Gastrocnemius medialis (tissue), 4 donors: ENCODE data around the gene UGT1A10. TPM values are rescaled to one million over a fixed set of nuclear protein-coding genes. Genes with fewer than 3 reads are reported as not detected.

ENCODE experiments used
- ATAC-seq, 2 donors: fragments of 150-250 bp; one replicate each; pipeline ENCODE4 v1.9.1; 2016
- DNase-seq, 2 donors: peaks; one replicate each; pipeline ENCODE4 v3.0.0-alpha.2; 2019
- H3K27ac ChIP-seq, 4 donors: fragments of 200-600 bp; sonication (generic); 1 replicate in 1 of 4; 2 replicates in 3 of 4; pipeline ENCODE4 v1.5.1; 2016 to 2018; ENCODE audit warnings: mild to moderate bottlenecking in 2 of 4, moderate library complexity in 1 of 4
- H3K27me3 ChIP-seq, 3 donors: fragments of 200-600 bp; sonication (generic) in 2 of 3; 1 replicate in 1 of 3; 2 replicates in 2 of 3; pipeline versions ENCODE4 v1.5.1 to v1.6.0; 2016 to 2019; ENCODE audit warnings: mild to moderate bottlenecking in 1 of 3, moderate library complexity in 1 of 3
- H3K36me3 ChIP-seq, 2 donors: fragments of 200-600 bp; sonication (generic) in 1 of 2; one replicate each; pipeline ENCODE4 v1.5.1; 2017 to 2018
- H3K4me1 ChIP-seq, 2 donors: fragments of 200-600 bp; sonication (generic) in 1 of 2; one replicate each; pipeline ENCODE4 v1.5.1; 2016 to 2017; ENCODE audit warnings: mild to moderate bottlenecking in 2 of 2
- H3K4me3 ChIP-seq, 4 donors: fragments of 200-600 bp; sonication (generic) in 3 of 4; 1 replicate in 1 of 4; 2 replicates in 3 of 4; pipeline ENCODE4 v1.5.1; 2016 to 2019; ENCODE audit warnings: mild to moderate bottlenecking in 2 of 4
- H3K9me3 ChIP-seq, 3 donors: fragments of 200-600 bp; sonication (generic) in 2 of 3; 1 replicate in 1 of 3; 2 replicates in 2 of 3; pipeline ENCODE4 v1.5.1; 2016 to 2019
- POLR2A ChIP-seq, 2 donors: fragments of 450-650 bp; IDR thresholded peaks; one replicate each; pipeline ENCODE4 v1.6.1; 2017; ENCODE audit warnings: antibody characterized with exemption in 2 of 2, mild to moderate bottlenecking in 2 of 2, moderate library complexity in 2 of 2
- in situ Hi-C, 4 donors: fragments of 200-750 bp; cut with MboI; loops; one replicate each; pipeline versions ENCODE4 v1.15.0 to v1.8.0; 2017; ENCODE audit warnings: low sequenced_read_pairs in 4 of 4
- intact Hi-C: fragments of 100-400 bp; cut with DNase I; formaldehyde crosslinking; loops from one replicate; pipeline ENCODE4 v1.15.1; 2023; ENCODE audit warnings: low total_unique reads
- total RNA-seq, 4 donors: library from RNA; depleted of rRNA; stranded (reverse); fragments of >200 nt; gene quantifications; one replicate each; pipeline versions ENCODE4 v1.1.0 to v1.2.3, GENCODE V29; 2016
- TF ChIP-seq, protein P1 (sequence below), 5 experiments: fragments of 450-650 bp in 3 of 5; fragments of 200-600 bp in 2 of 5; sonication (generic) in 2 of 5; IDR thresholded peaks in 4 of 5; conservative IDR thresholded peaks in 1 of 5; 1 replicate in 4 of 5; 2 replicates in 1 of 5; pipeline ENCODE4 v1.5.1; 2016 to 2019; ENCODE audit warnings: antibody characterized with exemption in 5 of 5, mild to moderate bottlenecking in 3 of 5, moderate library complexity in 3 of 5

Gene UGT1A10
- total RNA-seq, 4 donors from 2014 or later = 0.12 TPM; not detected in 3

DNA sequence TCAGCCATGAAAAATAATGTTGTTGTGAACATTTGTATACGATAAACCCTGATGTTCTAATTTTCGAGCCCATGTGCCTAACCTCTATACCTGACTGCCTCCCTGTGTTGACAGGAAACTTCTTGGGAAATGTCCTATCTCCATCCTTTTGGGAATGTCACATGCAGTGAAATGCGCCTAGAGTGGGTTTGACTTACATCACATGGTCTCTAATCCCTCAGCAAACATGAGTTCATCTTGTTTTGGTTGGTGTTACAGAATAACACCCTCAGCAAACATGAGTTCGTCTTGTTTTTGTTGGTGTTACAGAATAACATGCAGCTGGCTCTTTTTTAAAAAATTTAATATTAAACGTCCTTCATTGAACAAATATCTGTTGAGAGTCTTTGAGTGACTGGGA lies 52.1 kb downstream of the UGT1A10 start:
- no peaks in the 10 kb centered on the region for H3K4me1 ChIP-seq
- intact Hi-C loops (no loop called here), in situ Hi-C loops (no loop called here)
- DNase-seq = no peak
- no peaks in the 10 kb centered on the region for H3K9me3 ChIP-seq
- H3K27me3 ChIP-seq = no peaks in the 10 kb centered on the region
- no peak for ATAC-seq
- no peak overlapping the region for H3K4me3 ChIP-seq
- no peak for TF ChIP-seq POLR2A (IDR thresholded peaks at IDR 0.05)
- TF ChIP-seq, protein P1, sequence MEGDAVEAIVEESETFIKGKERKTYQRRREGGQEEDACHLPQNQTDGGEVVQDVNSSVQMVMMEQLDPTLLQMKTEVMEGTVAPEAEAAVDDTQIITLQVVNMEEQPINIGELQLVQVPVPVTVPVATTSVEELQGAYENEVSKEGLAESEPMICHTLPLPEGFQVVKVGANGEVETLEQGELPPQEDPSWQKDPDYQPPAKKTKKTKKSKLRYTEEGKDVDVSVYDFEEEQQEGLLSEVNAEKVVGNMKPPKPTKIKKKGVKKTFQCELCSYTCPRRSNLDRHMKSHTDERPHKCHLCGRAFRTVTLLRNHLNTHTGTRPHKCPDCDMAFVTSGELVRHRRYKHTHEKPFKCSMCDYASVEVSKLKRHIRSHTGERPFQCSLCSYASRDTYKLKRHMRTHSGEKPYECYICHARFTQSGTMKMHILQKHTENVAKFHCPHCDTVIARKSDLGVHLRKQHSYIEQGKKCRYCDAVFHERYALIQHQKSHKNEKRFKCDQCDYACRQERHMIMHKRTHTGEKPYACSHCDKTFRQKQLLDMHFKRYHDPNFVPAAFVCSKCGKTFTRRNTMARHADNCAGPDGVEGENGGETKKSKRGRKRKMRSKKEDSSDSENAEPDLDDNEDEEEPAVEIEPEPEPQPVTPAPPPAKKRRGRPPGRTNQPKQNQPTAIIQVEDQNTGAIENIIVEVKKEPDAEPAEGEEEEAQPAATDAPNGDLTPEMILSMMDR (IDR thresholded peaks at IDR 0.05 in 4 of 5, conservative IDR thresholded peaks at IDR 0.05 in 1 of 5) = no peak
- H3K27ac ChIP-seq = no peak overlapping the region
- no peaks in the 10 kb centered on the region for H3K36me3 ChIP-seq

DNA sequence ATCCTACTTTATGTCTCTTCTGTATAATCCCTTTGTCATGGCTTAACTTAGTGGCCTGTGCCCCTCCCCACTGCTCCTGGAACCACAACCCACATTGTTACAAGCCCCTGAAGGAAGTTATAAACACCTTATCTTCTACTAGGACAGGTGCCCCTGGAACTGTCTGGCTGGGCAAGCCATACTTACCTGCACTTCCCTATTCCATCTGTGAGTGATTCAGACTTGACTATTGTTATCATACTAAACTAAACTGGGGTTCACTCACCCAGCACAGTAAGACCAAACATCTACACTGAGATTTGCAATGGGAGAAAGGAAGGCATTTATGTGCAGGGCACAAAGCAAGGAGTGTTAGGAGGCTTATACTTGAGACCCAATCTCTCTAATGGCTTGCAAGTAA lies 52.8 kb downstream of the UGT1A10 start:
- TF ChIP-seq, protein P1 (IDR thresholded peaks at IDR 0.05 in 4 of 5, conservative IDR thresholded peaks at IDR 0.05 in 1 of 5) = no peak
- TF ChIP-seq POLR2A (IDR thresholded peaks at IDR 0.05) = no peak
- Histone ChIP-seq H3K4me1 (no peaks in the 10 kb centered on the region), H3K9me3 (no peaks in the 10 kb centered on the region), H3K27ac (no peak overlapping the region), H3K4me3 (no peak overlapping the region), H3K27me3 (no peaks in the 10 kb centered on the region), H3K36me3 (no peaks in the 10 kb centered on the region)
- DNase-seq (no peak), ATAC-seq (no peak)
- in situ Hi-C loops (no loop called here), intact Hi-C loops (no loop called here)

DNA sequence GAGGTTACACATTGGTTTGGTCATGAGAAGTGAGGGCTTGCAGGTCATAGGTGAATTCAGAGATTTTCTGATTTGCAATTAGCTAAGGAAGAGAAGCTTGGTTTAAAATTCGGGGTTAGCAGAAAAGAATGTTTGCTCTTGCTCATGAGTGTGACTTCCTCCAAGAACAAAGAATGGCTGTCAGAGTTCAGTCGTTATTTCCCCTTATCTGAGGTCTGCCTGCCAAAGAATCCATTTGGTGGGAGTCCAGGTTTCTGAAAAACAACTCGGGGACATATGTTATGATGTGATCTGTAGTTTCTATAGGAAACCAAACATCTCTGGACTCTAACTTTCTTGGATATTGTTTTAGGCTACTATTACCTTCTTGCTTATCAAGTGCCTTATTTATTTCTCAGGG lies 53.3 kb downstream of the UGT1A10 start:
- ATAC-seq = no peak
- in situ Hi-C loops (no loop called here), intact Hi-C loops (no loop called here)
- Histone ChIP-seq H3K27ac (no peak overlapping the region), H3K27me3 (no peaks in the 10 kb centered on the region), H3K4me1 (no peaks in the 10 kb centered on the region), H3K9me3 (no peaks in the 10 kb centered on the region), H3K36me3 (no peaks in the 10 kb centered on the region), H3K4me3 (no peak overlapping the region)
- no peak for TF ChIP-seq POLR2A (IDR thresholded peaks at IDR 0.05)
- TF ChIP-seq, protein P1 (IDR thresholded peaks at IDR 0.05 in 4 of 5, conservative IDR thresholded peaks at IDR 0.05 in 1 of 5) = no peak
- no peak for DNase-seq

DNA sequence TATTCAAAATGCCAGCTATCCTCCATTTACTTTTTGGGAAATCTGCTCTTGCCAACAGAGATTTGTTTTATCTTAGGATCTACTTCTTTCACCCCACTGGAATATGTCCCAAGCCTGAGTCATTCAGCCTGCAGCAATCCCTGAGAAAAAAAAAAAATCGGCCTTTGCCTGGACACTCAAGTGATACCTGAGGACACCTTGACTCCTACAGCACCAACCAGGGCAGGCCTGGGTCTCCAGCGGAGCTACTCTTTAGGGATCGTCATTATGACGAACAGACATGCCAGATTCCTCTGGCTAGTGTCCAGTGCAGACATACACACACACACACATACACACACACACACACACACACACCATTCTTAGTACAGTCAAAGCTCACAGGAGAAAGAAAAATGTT lies 54.2 kb downstream of the UGT1A10 start:
- intact Hi-C loops (no loop called here), in situ Hi-C loops (no loop called here)
- Histone ChIP-seq H3K4me3 (no peak overlapping the region), H3K36me3 (no peaks in the 10 kb centered on the region), H3K4me1 (no peaks in the 10 kb centered on the region), H3K27ac (no peak overlapping the region), H3K27me3 (no peaks in the 10 kb centered on the region), H3K9me3 (no peaks in the 10 kb centered on the region)
- DNase-seq = no peak
- TF ChIP-seq POLR2A (IDR thresholded peaks at IDR 0.05) = no peak
- TF ChIP-seq, protein P1 (IDR thresholded peaks at IDR 0.05 in 4 of 5, conservative IDR thresholded peaks at IDR 0.05 in 1 of 5) = no peak
- no peak for ATAC-seq
